Liver (tissue), 9 donors: ENCODE results near the gene C12orf76. TPM values are rescaled to one million over a fixed set of nuclear protein-coding genes. Genes with fewer than 3 reads are reported as not detected.

Experiments
- DNase-seq: peaks from one replicate; pipeline ENCODE4 v3.0.0-alpha.2; 2017; ENCODE audit warnings: low spot score
- H3K27ac ChIP-seq, 2 donors: one replicate each; pipeline ENCODE4 v1.7.0; 2013; ENCODE audit warnings: inconsistent platforms in 2 of 2, low read length in 2 of 2, control low read depth in 1 of 2, low read depth in 1 of 2, mild to moderate bottlenecking in 1 of 2
- H3K27me3 ChIP-seq, 4 donors: one replicate each; pipeline versions ENCODE4 v1.6.1 to v1.7.0; 2013; ENCODE audit warnings: low read length in 3 of 4, inconsistent platforms in 1 of 4, mild to moderate bottlenecking in 1 of 4, moderate library complexity in 1 of 4; ENCODE audit not compliant: control insufficient read depth in 4 of 4, insufficient read depth in 4 of 4
- H3K36me3 ChIP-seq, 4 donors: one replicate each; pipeline versions ENCODE4 v1.6.1 to v1.7.0; 2013; ENCODE audit warnings: low read length in 3 of 4, mild to moderate bottlenecking in 3 of 4, low read depth in 1 of 4, moderate library complexity in 1 of 4; ENCODE audit not compliant: control insufficient read depth in 4 of 4, insufficient read depth in 3 of 4
- H3K4me1 ChIP-seq, 4 donors: one replicate each; pipeline versions ENCODE4 v1.6.1 to v1.7.0; 2013; ENCODE audit warnings: low read length in 3 of 4, mild to moderate bottlenecking in 3 of 4, moderate library complexity in 1 of 4; ENCODE audit not compliant: control insufficient read depth in 4 of 4, insufficient read depth in 4 of 4
- H3K4me3 ChIP-seq, 3 donors: one replicate each; pipeline versions ENCODE4 v1.6.1 to v1.7.0; 2013; ENCODE audit warnings: low read length in 3 of 3, control low read depth in 1 of 3, low read depth in 1 of 3, mild to moderate bottlenecking in 1 of 3
- H3K9ac ChIP-seq, 2 donors: one replicate each; pipeline ENCODE4 v1.7.0; 2013; ENCODE audit warnings: low read length in 2 of 2, mild to moderate bottlenecking in 2 of 2, moderate library complexity in 2 of 2, control low read depth in 1 of 2, low read depth in 1 of 2
- H3K9me3 ChIP-seq, 4 donors: one replicate each; pipeline versions ENCODE4 v1.6.1 to v1.7.0; 2013; ENCODE audit warnings: low read length in 3 of 4; ENCODE audit not compliant: control insufficient read depth in 4 of 4
- ATF3 ChIP-seq: IDR thresholded peaks from 2 replicates; pipeline ENCODE4 v1.6.1; 2016; ENCODE audit warnings: antibody characterized with exemption
- CTCF ChIP-seq: fragments of 150-350 bp; IDR thresholded peaks from 2 replicates; pipeline ENCODE4 v1.5.1; 2017; ENCODE audit warnings: improper control_type of control experiment, low read depth, low read length; ENCODE audit not compliant: missing input control
- FOXA1 ChIP-seq: IDR thresholded peaks from 2 replicates; pipeline ENCODE4 v1.6.1; 2016; ENCODE audit warnings: antibody characterized with exemption
- FOXA2 ChIP-seq: IDR thresholded peaks from 2 replicates; pipeline ENCODE4 v1.6.1; 2016; ENCODE audit warnings: antibody characterized with exemption
- HNF4A ChIP-seq, 2 donors: conservative IDR thresholded peaks; 2 replicates each; pipeline ENCODE4 v1.6.1; 2016; ENCODE audit warnings: antibody characterized with exemption in 2 of 2, mild to moderate bottlenecking in 2 of 2
- HNF4G ChIP-seq: IDR thresholded peaks from 2 replicates; pipeline ENCODE4 v1.6.1; 2016; ENCODE audit warnings: antibody characterized with exemption
- JUND ChIP-seq, 2 donors: IDR thresholded peaks; 2 replicates each; pipeline ENCODE4 v1.6.1; 2016; ENCODE audit warnings: antibody characterized with exemption in 2 of 2
- MAX ChIP-seq: IDR thresholded peaks from 2 replicates; pipeline ENCODE4 v1.6.1; 2016; ENCODE audit warnings: antibody characterized with exemption
- NR2F2 ChIP-seq: IDR thresholded peaks from 2 replicates; pipeline ENCODE4 v1.6.1; 2016; ENCODE audit warnings: antibody characterized with exemption
- REST ChIP-seq: IDR thresholded peaks from 2 replicates; pipeline ENCODE4 v1.6.1; 2016; ENCODE audit warnings: antibody characterized with exemption, mild to moderate bottlenecking
- RXRA ChIP-seq, 2 donors: IDR thresholded peaks; 2 replicates each; pipeline ENCODE4 v1.6.1; 2017 to 2018; ENCODE audit warnings: antibody characterized with exemption in 2 of 2, mild to moderate bottlenecking in 1 of 2
- SP1 ChIP-seq: IDR thresholded peaks from 2 replicates; pipeline ENCODE4 v1.6.1; 2018; ENCODE audit warnings: antibody characterized with exemption, mild to moderate bottlenecking
- TAF1 ChIP-seq: conservative IDR thresholded peaks from 2 replicates; pipeline ENCODE4 v1.6.1; 2016; ENCODE audit warnings: antibody characterized with exemption, mild to moderate bottlenecking
- YY1 ChIP-seq: IDR thresholded peaks from 2 replicates; pipeline ENCODE4 v1.6.1; 2016; ENCODE audit warnings: antibody characterized with exemption, mild to moderate bottlenecking
- ZBTB33 ChIP-seq: IDR thresholded peaks from 2 replicates; pipeline ENCODE4 v1.6.1; 2016; ENCODE audit warnings: antibody characterized with exemption
- WGBS: extraction: QIAGEN DNeasy Blood & Tissue Kit; methylation state at CpG from one replicate; pipeline ENCODE4 v1.1.7; 2013; 5-methylcytosine and 5-hydroxymethylcytosine counted together
- polyA plus RNA-seq, 2 donors: library from polyadenylated mRNA; stranded (reverse) in 1 of 2; unstranded in 1 of 2; fragments of 200-250 nt in 1 of 2; fragments of >200 nt in 1 of 2; fragmentation: Nextera tagmentation in 1 of 2; extraction: Ambion mirVana in 1 of 2; gene quantifications; one replicate each; pipeline versions ENCODE4 v1.2.1 to v1.2.3, GENCODE V29; 2013 to 2015
- total RNA-seq, 2 donors: library from RNA; depleted of rRNA; stranded (reverse); fragments of >200 nt; gene quantifications; one replicate each; pipeline ENCODE4 v1.2.3, GENCODE V29; 2014
- donor health status: healthy.
- donor health status: healthy.
- donor health status: healthy.
- donor health status: healthy.
- donor health status: healthy.

C12orf76 gene
- total and polyA plus RNA-seq, 4 donors = 5.6 to 22.4 (median 6.1) TPM

- no peak overlapping the region for H3K27ac ChIP-seq
- WGBS = 64% methylated on average over 7 of the region's 7 CpGs
- no peak for DNase-seq
Measured at GRCh38 chr12:110093631-110094311, 45.4 kb upstream of the C12orf76 start.

More at GRCh38 chr12:110093631-110094311, 45.4 kb upstream of the C12orf76 start:
- no peaks in the 10 kb centered on the region for H3K9me3 ChIP-seq
- peaks cover 9 to 30% (median 25%) of the 10 kb centered on the region in 4 donors for H3K4me1 ChIP-seq
- no peaks in the 10 kb centered on the region for H3K36me3 ChIP-seq
- no peak overlapping the region for H3K9ac ChIP-seq
- no peak overlapping the region for H3K4me3 ChIP-seq
- TF ChIP-seq FOXA1 (no peak), TAF1 (no peak), ATF3 (no peak), SP1 (no peak), MAX (no peak), RXRA (IDR thresholded peaks at IDR 0.05) (no peak), HNF4A (conservative IDR thresholded peaks at IDR 0.05) (no peak), HNF4G (no peak), ZBTB33 (no peak), NR2F2 (no peak), YY1 (no peak), FOXA2 (no peak), REST (no peak), JUND (IDR thresholded peaks at IDR 0.05) (no peak), CTCF (no peak)
- no peaks in the 10 kb centered on the region for H3K27me3 ChIP-seq
